Keratinocyte (primary cell): Measurements from ENCODE around the gene SEC61A2.

ENCODE experiments used
- CTCF ChIP-seq, 3 experiments: IDR thresholded peaks in 1 of 3; conservative IDR thresholded peaks in 1 of 3; optimal IDR thresholded peaks in 1 of 3; 2 replicates in 2 of 3; 3 replicates in 1 of 3; pipeline versions ENCODE3 to v1.5.1; 2011; ENCODE audit warnings: low read length in 3 of 3, mild to moderate bottlenecking in 3 of 3, moderate library complexity in 2 of 3, control low read depth in 1 of 3, inconsistent platforms in 1 of 3; ENCODE audit not compliant: insufficient read depth in 2 of 3; ENCODE audit errors: extremely low read depth in 1 of 3
- EZH2 ChIP-seq: IDR thresholded peaks from one replicate; pipeline ENCODE4 v1.6.1; 2012; ENCODE audit warnings: inconsistent platforms, mild to moderate bottlenecking, low read length, moderate library complexity

- peak in 1 of 3 experiments; percentile 12 for TF ChIP-seq CTCF (optimal IDR thresholded peaks at IDR 0.05 in 1 of 3, IDR thresholded peaks at IDR 0.05 in 1 of 3, conservative IDR thresholded peaks at IDR 0.05 in 1 of 3; ENCODE audit: extremely low read depth in 1 of 3, insufficient read depth in 2 of 3, low read length in 3 of 3)
- TF ChIP-seq EZH2: no peak
Observed at GRCh38 chr10:12195603-12196506, 66.4 kb downstream of the SEC61A2 start, which contains the start of the genes CDC123 and NUDT5.
